Smooth muscle cell of the umbilical artery (primary cell): ENCODE measurements around the gene CALU. TPM values are rescaled to one million over a fixed set of nuclear protein-coding genes. Genes with fewer than 3 reads are reported as not detected.

Experiments used
- total RNA-seq: library from RNA; depleted of rRNA; stranded (reverse); fragments of >200 nt; gene quantifications from 2 replicates; pipeline ENCODE4 v1.2.3, GENCODE V29; 2014

The CALU gene
- total RNA-seq = 2,586 and 2,792 TPM in 2 replicates

DNA sequence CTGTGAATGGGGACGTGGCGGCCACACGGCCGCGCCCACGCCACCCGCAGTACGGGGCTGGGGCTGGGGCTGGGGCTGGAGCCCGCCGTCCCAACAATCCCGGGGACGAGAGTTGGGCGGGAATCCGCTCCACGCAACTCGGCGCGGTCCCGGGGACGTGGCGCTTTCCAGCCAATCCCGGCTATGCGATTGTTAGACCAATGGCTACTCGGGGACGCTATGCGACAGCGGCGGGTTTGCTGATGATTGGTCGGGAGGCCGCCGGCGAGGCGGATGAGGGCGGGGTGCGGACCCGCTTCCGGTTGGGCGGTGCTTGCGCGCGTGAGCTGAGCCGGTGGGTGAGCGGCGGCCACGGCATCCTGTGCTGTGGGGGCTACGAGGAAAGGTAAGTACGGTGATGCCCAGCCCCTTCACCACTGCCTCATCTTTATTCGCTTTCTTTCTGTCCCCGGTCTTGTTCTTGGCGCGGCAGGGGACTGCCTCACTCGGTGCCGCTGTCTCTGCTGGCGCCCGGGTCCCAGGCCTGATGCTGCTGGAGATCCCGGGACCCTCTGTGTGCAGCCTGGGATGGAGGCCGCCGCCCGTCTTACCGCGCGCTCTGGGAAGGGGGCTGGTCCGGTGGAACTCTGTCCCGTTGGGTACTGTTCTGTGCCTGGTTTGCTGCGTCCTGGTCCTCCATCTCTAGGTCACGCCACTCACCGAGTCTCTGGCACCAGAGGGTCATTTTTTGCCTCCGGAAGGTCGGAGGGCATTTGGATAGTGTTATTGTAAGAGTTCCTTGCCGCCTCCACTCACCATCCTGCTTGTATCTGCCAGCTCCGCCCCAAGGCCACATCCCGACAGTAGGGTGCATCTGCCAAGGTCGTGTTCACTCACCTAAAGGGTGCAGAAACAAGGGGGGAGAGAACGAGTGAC, at the start of gene CALU:
Gene CALU, plus strand, starts transcription at position 312 of the 915 bp plus-strand sequence. CDS start 9,225 bp downstream, outside the sequence.

GRCh38 chr7:128775744-128776474, 36.8 kb downstream of the CALU start, which contains the start of gene OPN1SW:
Gene OPN1SW (minus strand): TSS chr7:128775794. CDS start chr7:128775781, 13 bp downstream.

GRCh38 chr7:128791121-128791971, 52.2 kb downstream of the CALU start, which contains the start of gene CCDC136:
Gene CCDC136 (plus strand): TSS chr7:128791968. CDS start chr7:128792412, 444 bp downstream.

Other genes starting within 250 kb of the CALU start
- 0.89 and 1.5 TPM in 2 replicates for gene GARIN1A, start 67.1 kb upstream of the CALU start, total RNA-seq
- not detected in 2 replicates for gene OPN1SW, start 36.4 kb downstream of the CALU start, total RNA-seq
- 10.7 and 11.4 TPM in 2 replicates for gene CCDC136, start 52.6 kb downstream of the CALU start, total RNA-seq
- gene FLNC, start 91.0 kb downstream of the CALU start, total RNA-seq = 226 and 608 TPM in 2 replicates
- gene ATP6V1F, start 123.5 kb downstream of the CALU start, total RNA-seq = 106 and 147 TPM in 2 replicates
- 0.09 and 0.30 TPM in 2 replicates for gene KCP, start 171.3 kb downstream of the CALU start, total RNA-seq
- gene IRF5, start 198.6 kb downstream of the CALU start, total RNA-seq = 0.14 TPM in 1 of 2 replicates, not detected in the other